Prostate gland (tissue), 2 donors: Measurements from ENCODE around the gene OSCP1.

Experiments used
- POLR2AphosphoS5 ChIP-seq: sonication (generic); formaldehyde crosslinking; IDR thresholded peaks from one replicate; pipeline ENCODE4 v1.6.1; 2017; ENCODE audit warnings: antibody characterized with exemption
- TF ChIP-seq, protein P1 (sequence below), 4 experiments: fragments of 200-600 bp in 2 of 4; fragments of 450-650 bp in 2 of 4; sonication (generic) in 2 of 4; IDR thresholded peaks; 1 replicate in 3 of 4; 2 replicates in 1 of 4; pipeline ENCODE4 v1.5.1; 2016 to 2019; ENCODE audit warnings: antibody characterized with exemption in 4 of 4, mild to moderate bottlenecking in 2 of 4, moderate library complexity in 2 of 4

DNA sequence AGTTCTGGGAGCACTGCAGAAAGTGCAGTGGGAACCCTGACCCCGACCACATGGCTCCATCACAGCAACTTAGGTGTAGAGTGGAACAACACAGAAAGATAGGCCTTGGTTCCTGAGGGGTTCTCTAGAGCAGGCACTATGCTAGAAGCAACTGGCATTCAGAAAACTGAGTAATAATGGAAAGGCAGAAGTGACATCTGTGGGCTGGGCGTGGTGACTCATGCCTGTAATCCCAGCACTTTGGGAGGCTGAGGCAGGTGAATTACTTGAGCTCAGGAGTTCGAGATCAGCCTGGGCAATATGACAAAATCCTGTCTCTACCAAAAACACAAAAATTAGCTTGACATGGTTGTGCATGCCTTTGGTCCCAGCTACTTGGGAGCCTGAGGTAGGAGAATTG is 8.7 kb upstream of the OSCP1 start:
- TF ChIP-seq POLR2AphosphoS5 = no peak
- TF ChIP-seq, protein P1, sequence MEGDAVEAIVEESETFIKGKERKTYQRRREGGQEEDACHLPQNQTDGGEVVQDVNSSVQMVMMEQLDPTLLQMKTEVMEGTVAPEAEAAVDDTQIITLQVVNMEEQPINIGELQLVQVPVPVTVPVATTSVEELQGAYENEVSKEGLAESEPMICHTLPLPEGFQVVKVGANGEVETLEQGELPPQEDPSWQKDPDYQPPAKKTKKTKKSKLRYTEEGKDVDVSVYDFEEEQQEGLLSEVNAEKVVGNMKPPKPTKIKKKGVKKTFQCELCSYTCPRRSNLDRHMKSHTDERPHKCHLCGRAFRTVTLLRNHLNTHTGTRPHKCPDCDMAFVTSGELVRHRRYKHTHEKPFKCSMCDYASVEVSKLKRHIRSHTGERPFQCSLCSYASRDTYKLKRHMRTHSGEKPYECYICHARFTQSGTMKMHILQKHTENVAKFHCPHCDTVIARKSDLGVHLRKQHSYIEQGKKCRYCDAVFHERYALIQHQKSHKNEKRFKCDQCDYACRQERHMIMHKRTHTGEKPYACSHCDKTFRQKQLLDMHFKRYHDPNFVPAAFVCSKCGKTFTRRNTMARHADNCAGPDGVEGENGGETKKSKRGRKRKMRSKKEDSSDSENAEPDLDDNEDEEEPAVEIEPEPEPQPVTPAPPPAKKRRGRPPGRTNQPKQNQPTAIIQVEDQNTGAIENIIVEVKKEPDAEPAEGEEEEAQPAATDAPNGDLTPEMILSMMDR (IDR thresholded peaks at IDR 0.05) = no peak
